Skeletal muscle satellite cell (primary cell): ENCODE results near the gene GDF11.

Experiments
- H3K27me3 ChIP-seq: 2 replicates; pipeline ENCODE4 v1.7.0; 2013; ENCODE audit warnings: low read length; ENCODE audit not compliant: control insufficient read depth, insufficient read depth
- H3K36me3 ChIP-seq: 2 replicates; pipeline ENCODE4 v1.7.0; 2013; ENCODE audit warnings: mild to moderate bottlenecking, control low read depth, low read length; ENCODE audit not compliant: insufficient read depth
- H3K4me1 ChIP-seq: 2 replicates; pipeline ENCODE4 v1.7.0; 2013; ENCODE audit warnings: low read length; ENCODE audit not compliant: control insufficient read depth, insufficient read depth
- H3K4me2 ChIP-seq: 2 replicates; pipeline ENCODE4 v1.7.0; 2013; ENCODE audit warnings: mild to moderate bottlenecking, low read length
- H3K4me3 ChIP-seq: 2 replicates; pipeline ENCODE4 v1.7.0; 2013; ENCODE audit warnings: low read length
- H3K9ac ChIP-seq: 2 replicates; pipeline ENCODE4 v1.7.0; 2013; ENCODE audit warnings: mild to moderate bottlenecking, low read depth, low read length, moderate library complexity
- H3K9me3 ChIP-seq: replicated peaks from 2 replicates; pipeline ENCODE4 v1.7.0; 2013; ENCODE audit warnings: mild to moderate bottlenecking, control low read depth, low read length

The GDF11 gene

DNA sequence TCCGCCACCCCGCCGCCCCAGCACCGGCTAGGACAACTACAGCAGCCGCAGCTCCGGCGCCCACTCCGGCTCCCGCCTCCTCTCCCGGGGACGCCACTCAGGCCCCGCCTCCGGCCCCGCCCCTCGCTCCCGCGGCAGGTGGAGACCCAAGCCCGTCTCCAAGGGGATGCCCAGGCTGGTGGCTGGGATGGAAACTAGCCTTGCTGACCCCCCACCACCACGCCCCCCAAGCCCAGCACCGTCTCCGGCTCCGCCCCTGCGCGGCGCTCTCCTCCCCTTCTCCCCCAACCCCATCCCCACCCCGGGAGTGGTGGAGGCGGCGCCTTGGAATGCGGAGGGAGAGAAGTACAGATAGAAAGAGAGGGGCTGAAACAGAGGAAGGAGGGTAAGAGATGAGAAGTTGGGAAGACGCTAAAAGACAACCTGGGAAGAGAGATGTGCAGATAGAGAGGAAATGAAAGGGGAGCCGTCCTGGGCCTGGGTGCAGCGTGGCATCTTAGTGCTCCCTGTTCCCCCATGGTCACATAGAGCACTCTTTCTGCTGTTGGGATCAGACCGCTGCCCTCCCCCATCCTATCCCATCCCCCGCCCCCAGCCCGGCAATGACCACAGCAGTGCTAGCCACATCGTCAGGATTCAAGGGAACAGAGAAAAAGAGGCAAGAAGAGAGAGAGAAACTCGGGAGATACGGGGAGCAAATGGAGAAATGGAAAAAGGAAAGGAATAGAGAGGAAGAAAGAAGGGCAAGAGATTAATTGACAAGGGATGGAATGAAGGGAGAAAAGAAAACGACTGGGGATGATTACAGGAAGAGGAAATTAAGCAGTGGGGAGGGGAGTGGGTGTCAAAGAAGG, 34.9 kb upstream of the GDF11 start, which contains the start of gene ITGA7:
Gene ITGA7, minus strand, starts transcription at position 64 of the 854 bp plus-strand sequence. CDS start 222 bp downstream, outside the sequence.
- H3K4me2 ChIP-seq, result peak within 1 kb of the TSS; percentile 92
- peak within 1 kb of the TSS; percentile 52 for H3K9ac ChIP-seq
- H3K36me3 ChIP-seq, result no peaks in the 10 kb centered on the region
- H3K9me3 ChIP-seq, result no peaks in the 10 kb centered on the region
- no peaks in the 10 kb centered on the region for H3K27me3 ChIP-seq
- H3K4me1 ChIP-seq, result peaks cover 59% of the 10 kb centered on the region
- H3K4me3 ChIP-seq, result peak within 1 kb of the TSS; percentile 84

DNA sequence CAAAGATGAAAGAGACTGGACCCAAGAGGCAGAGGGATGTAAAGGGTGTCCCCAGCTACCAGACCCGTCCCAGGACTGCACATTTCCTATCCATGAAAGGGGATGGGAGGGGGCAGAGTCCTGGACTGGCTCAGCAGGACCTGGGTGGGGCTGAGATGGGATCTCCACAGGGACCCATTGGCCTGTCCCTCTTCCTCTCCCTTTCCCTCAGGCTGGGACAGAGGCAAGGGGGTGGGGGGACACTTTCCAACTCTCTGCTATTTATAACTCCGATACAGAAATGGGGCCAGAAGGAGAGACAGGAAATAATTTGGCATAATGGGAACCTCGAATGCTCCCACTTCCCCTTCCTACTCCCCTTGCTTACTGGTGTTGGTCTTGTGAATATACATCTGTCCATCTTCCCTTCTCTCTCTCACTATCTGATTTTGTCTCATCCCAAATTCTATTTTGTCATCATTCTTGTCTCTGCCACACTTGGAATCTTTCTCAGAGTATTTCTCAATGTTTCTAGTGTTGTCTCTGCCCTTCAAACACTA, 34.2 kb upstream of the GDF11 start:
- H3K4me3 ChIP-seq, result peak overlapping the region; percentile 84
- H3K9me3 ChIP-seq, result no peaks in the 10 kb centered on the region
- H3K36me3 ChIP-seq, result no peaks in the 10 kb centered on the region
- H3K4me2 ChIP-seq, result peak overlapping the region; percentile 92
- no peak overlapping the region for H3K9ac ChIP-seq
- peaks cover 58% of the 10 kb centered on the region for H3K4me1 ChIP-seq
- H3K27me3 ChIP-seq, result no peaks in the 10 kb centered on the region

DNA sequence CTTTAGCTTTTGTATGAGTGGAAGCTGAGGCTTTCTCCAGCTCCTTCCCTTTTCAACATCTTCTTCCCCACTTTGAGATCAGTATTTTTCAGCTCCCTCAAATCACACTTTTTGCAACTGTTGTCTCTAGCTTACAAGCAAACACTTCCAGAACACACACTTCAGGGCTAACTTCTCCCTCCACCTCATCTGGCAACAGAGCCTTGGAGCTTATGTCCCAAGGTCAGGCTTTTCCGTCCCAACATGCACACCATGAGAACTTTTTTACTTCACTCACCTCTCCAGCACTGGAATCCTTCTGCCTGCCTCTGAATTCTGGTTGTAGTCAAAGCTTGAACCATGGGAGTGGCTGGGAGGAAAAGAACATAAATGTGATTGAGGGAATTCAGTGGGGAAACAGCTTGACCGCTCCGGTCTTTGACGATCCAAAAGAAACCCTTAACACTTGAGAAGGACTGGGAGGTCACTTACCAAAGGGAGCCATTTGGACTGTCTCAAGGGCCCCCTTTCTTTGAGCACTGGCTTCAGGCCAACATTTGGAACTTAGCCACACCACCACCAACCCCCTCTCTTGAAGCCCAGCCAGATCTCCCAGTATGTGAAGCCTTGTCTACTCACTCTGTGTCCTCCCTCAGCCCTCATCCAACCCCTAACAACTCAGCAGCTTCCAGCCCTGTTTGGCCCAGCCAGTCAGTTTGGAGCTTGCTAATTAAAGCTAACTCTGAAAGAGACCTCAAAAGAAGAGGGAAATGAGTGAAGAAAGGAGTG, 31.0 kb upstream of the GDF11 start:
- Histone ChIP-seq H3K9me3 (no peaks in the 10 kb centered on the region), H3K27me3 (no peaks in the 10 kb centered on the region), H3K36me3 (no peaks in the 10 kb centered on the region), H3K9ac (no peak overlapping the region), H3K4me2 (no peak overlapping the region), H3K4me3 (no peak overlapping the region), H3K4me1 (peaks cover 49% of the 10 kb centered on the region)

DNA sequence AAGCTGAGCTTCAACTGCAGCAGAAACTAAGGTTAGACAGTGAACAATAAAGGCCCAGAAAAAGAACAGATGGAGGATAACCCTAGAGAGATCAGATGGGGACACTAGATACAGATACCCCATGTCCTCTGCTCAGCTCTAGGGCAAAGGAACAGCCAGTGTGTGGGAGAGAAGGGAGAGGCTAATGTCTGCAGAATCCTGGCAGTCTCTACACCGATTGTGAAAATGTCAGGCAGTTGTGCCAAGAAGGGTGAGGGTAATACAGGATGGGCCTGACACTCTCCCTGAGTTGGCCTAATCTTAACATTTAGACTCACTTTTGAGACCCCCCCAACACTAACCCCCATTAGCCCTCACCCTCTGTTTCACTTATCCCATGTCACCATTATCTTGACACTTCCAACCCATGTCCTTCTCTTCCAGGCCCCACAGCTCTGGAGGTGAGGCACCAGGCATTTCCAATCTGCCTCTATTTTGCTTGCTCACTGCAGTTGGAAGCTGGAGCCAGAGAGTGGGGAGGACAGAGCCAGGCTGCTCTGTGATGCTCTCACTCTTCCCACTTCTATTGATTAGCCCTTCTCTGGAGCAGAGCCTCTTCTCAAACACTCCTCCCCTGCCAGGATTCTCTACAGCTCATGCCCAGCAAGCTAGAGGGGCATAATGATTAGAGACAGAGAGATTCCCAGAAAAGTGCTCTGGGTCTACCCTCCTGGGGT, 30.1 kb upstream of the GDF11 start:
- Histone ChIP-seq H3K4me2 (peak overlapping the region; percentile 42), H3K9me3 (no peaks in the 10 kb centered on the region), H3K36me3 (no peaks in the 10 kb centered on the region), H3K4me3 (no peak overlapping the region), H3K4me1 (peaks cover 56% of the 10 kb centered on the region), H3K9ac (peak overlapping the region; percentile 19), H3K27me3 (no peaks in the 10 kb centered on the region)

DNA sequence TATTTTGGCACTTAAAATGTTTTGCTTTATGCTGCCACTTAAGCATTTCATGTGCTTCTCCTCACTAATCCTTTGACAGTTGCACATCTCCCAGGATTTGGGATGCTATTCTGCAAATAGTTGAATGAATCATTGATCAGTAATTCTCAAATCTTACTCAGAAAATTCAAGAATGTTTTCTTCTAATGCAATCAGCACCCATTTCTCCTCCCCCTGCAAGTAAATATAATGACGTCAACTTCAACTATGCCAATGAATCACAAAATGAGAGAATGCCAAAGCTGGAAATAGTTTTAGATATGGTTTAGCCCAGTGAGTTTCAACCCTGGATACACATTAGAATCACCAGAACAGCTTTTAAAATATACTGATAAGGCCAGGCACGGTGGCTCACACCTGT, 29.2 kb upstream of the GDF11 start:
- no peaks in the 10 kb centered on the region for H3K36me3 ChIP-seq
- H3K4me2 ChIP-seq, result peak overlapping the region; percentile 42
- no peaks in the 10 kb centered on the region for H3K27me3 ChIP-seq
- peak overlapping the region; percentile 24 for H3K9ac ChIP-seq
- no peaks in the 10 kb centered on the region for H3K9me3 ChIP-seq
- H3K4me3 ChIP-seq, result no peak overlapping the region
- H3K4me1 ChIP-seq, result peaks cover 59% of the 10 kb centered on the region

DNA sequence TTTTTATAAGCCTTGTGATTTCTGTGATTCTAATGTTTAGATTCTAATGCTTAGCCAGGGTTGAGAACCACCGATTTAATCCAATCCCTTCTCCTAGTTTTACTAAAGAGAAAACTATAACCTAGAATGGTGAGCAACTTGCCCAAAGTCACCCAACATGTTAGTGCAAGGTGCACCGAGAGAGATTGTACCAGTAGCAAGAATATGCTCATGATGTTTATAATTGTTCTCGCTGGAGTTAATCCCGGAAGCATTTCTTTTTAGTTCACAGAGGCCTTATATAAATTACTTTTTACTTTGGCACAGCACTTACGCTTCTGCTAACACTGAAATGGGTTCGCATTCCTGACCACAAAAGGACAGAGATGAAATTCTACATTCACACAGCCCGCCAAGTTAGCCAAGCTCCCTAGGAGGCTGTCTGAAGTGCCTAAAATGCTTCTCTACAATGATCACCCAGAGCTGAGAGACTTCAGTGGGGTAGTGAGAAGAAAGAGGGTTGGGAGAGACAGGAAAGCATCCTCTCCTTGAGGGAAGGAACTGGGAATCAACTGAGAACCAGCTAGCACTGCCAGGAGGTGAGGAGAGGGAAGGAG, 27.7 kb upstream of the GDF11 start:
- Histone ChIP-seq H3K9ac (peak overlapping the region; percentile 90), H3K4me1 (peaks cover 71% of the 10 kb centered on the region), H3K4me3 (peak overlapping the region; percentile 77), H3K9me3 (no peaks in the 10 kb centered on the region), H3K4me2 (peak overlapping the region; percentile 89), H3K27me3 (no peaks in the 10 kb centered on the region), H3K36me3 (no peaks in the 10 kb centered on the region)

DNA sequence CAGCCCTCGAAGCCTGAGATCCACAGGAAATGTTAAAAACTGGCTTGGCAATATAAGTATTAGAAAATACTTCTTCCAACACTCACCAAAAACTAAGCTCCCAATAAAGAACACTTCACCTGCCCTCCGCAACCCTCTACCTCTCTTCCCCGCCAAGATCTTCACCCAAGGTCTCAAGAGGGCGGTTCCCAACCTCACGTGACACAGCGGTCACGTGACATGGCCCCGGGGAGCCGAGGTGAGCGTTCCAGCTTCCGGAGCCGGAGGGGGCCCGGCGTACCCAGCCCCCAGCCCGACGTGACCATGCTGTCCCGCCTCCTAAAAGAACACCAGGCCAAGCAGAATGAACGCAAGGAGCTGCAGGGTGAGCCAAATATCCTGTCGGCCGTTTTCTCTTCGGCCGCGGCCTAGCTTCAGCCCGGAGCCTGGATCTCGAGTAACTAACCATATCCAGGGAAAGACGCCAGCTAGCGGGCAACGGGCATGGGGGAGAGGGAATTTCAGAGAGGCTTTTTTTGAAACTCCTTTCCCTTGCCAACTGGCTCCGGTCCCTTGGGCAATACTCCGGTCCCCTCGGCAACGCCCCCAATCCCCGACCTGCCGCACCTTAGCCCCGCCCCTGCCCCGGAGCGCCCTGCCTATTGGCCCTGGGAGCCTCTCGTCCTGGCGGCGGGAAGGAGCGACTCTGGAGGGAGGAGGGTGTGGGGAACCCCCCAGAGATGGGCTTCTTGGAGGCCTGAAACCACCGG, 26.9 kb upstream of the GDF11 start, which contains the start of gene BLOC1S1:
Gene BLOC1S1, plus strand, starts transcription at position 214 of the 749 bp plus-strand sequence. Its CDS starts 6 bp downstream, at position 220.
- Histone ChIP-seq H3K27me3 (no peaks in the 10 kb centered on the region), H3K4me2 (peak within 1 kb of the TSS; percentile 89), H3K9me3 (no peaks in the 10 kb centered on the region), H3K36me3 (no peaks in the 10 kb centered on the region), H3K4me3 (peak within 1 kb of the TSS; percentile 77), H3K9ac (peak within 1 kb of the TSS; percentile 90), H3K4me1 (peaks cover 77% of the 10 kb centered on the region)

DNA sequence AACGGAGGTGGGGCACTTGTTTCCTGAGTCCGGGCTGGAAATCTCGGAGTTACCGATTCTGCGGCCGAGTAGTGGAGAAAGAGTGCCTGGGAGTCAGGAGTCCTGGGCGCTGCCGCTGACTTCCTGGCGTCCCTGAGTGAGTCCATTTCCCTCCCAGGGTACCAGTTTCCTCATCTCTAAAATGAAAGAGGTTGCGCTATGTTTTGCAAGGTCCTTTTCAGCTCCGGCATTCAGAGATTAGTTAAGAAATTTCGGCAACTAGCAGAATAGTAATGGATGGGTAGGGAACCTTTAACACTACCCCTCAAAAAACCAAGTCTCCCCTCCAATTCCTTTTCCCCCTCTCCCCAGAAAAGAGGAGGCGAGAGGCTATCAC, 26.4 kb upstream of the GDF11 start:
- Histone ChIP-seq H3K36me3 (no peaks in the 10 kb centered on the region), H3K27me3 (no peaks in the 10 kb centered on the region), H3K4me1 (peaks cover 81% of the 10 kb centered on the region), H3K9me3 (no peaks in the 10 kb centered on the region), H3K4me2 (peak overlapping the region; percentile 89), H3K9ac (peak overlapping the region; percentile 90), H3K4me3 (peak overlapping the region; percentile 77)

DNA sequence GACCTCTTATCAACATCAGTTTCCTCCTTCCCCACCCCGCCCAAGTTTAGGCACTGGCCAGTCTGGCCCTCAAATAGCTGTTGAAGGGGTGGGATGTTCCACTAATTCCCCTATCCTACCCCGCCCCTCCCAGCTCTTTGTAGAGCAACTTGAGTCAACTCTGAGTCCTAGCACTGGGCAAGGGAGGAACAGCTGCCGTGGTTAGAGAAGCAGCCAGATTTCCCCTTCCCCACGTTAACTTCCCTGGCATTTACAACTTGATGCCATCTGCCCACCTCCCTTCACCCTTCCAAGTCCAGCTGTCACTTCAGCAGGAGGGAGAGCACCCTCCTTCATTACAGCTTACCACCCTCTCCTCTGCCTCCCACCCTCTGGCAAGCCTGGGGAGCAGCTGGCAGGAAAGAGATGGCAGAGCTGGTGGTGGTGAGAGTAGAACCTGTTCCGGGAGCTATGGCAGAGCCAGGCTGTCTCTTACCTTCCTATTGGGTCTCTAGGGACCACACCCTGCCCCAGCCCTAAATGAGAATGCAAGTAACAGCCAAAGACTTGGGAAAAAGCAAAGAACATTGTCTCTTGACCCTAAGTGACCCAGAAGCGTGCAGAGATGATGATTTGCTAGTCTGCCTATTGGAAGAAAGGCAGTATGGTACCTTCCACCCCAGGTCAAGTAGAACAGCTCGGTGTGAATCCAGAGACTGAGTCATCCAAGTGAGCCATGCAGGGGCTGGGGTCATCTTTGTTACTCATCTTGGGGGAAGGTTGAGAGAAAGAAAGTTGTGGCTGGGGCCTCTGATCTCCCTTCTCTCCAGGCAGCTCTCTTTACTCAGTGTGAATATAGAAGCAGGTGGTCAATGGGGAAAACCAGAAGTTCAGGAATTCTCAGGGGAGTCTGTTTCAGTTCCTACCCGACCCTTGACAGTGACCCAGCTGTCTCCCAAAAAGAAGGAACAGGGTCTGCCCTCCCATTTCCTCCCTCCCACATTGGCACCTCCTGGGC, 25.6 kb upstream of the GDF11 start:
- Histone ChIP-seq H3K4me2 (peak overlapping the region; percentile 89), H3K4me3 (peak overlapping the region; percentile 77), H3K36me3 (no peaks in the 10 kb centered on the region), H3K27me3 (no peaks in the 10 kb centered on the region), H3K9ac (peak overlapping the region; percentile 90), H3K4me1 (peaks cover 79% of the 10 kb centered on the region), H3K9me3 (no peaks in the 10 kb centered on the region)
